ENCODE data around the gene ZFAND2B.
A peak's percentile ranks its signal among the peaks of the same experiment; 100 is the strongest.

Gene ZFAND2B, protein sequence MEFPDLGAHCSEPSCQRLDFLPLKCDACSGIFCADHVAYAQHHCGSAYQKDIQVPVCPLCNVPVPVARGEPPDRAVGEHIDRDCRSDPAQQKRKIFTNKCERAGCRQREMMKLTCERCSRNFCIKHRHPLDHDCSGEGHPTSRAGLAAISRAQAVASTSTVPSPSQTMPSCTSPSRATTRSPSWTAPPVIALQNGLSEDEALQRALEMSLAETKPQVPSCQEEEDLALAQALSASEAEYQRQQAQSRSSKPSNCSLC

DNA sequence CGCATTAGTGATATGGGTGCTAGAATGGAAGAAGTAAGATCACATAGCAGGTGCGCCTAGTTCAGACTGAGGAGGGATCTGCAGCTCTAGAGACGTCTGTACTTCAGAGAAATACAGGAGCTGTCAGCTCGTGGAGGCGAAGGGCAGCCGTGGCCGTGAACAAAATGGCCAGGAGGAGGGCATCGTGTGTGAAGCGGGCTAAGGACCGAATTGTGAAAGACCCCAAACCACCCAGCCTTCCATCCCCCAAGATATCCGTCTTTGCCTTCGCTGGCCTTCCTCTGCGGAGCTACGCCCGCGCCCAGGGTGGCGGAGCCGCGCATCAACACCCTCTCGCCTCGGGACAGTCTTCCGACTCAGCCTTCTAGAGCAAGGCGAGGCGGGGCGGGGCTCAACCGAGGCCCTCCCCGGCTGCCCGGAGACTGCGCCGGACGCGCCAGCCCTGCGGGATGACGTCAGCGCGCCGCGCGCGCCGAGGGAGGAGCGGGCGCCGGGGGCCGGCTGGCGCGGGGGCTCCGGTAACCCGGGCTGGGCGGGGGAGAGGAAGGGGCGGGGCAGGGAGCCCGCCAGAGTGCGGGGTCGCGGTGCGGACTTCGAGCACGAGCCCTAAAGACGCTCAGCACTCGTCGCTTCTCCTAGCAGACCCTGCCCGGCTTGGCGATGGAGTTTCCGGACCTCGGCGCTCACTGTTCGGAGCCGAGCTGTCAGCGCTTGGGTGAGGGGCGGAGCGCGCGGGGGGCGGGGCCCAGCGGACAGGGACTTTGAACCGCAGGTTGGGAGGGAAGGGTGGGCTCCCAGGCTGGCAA lies at the start of gene ZFAND2B:
TSS of gene ZFAND2B (plus strand) at position 455 of the 806 bp plus-strand sequence. CDS start at position 661, 206 bp downstream.
- TF ChIP-seq, protein P1, sequence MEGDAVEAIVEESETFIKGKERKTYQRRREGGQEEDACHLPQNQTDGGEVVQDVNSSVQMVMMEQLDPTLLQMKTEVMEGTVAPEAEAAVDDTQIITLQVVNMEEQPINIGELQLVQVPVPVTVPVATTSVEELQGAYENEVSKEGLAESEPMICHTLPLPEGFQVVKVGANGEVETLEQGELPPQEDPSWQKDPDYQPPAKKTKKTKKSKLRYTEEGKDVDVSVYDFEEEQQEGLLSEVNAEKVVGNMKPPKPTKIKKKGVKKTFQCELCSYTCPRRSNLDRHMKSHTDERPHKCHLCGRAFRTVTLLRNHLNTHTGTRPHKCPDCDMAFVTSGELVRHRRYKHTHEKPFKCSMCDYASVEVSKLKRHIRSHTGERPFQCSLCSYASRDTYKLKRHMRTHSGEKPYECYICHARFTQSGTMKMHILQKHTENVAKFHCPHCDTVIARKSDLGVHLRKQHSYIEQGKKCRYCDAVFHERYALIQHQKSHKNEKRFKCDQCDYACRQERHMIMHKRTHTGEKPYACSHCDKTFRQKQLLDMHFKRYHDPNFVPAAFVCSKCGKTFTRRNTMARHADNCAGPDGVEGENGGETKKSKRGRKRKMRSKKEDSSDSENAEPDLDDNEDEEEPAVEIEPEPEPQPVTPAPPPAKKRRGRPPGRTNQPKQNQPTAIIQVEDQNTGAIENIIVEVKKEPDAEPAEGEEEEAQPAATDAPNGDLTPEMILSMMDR (IDR thresholded peaks at IDR 0.05; ENCODE audit: low read depth, low read length, missing control alignments) = peak; percentile 18
- in situ Hi-C loops (cut with HindIII; ENCODE audit: low pct_ligation_motif_present, low sequenced_read_pairs) = no loop called here
- H3K4me3 ChIP-seq (ENCODE audit: low read depth, low read length) = peak within 1 kb of the TSS; percentile 75

DNA sequence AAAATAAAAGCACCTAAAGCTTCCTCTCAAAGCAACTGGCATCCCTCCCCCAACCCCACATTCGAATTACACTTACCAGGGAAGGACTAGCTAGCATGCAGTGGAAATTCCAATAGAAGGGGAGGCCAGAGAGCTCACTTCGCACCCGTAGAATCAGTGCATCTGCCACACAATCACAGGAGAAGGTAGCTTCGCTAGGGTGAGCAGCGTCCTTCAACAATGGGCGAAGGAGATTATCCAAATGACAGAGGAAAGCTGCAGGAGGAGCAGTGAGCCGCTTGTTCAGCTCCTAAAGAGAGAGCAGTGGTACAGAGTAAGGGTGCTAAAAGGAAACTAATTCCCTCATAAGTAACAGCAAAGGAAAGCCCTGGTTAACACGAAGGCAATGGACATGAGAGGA lies 49.2 kb upstream of the ZFAND2B start:
- no peaks in the 10 kb centered on the region for H3K27me3 ChIP-seq (replicated peaks)
- in situ Hi-C loops (cut with HindIII; ENCODE audit: low pct_ligation_motif_present, low sequenced_read_pairs) = no loop called here
- no peak overlapping the region for H3K27ac ChIP-seq
- no peak for DNase-seq
- TF ChIP-seq, protein P1 (IDR thresholded peaks at IDR 0.05; ENCODE audit: low read depth, low read length, missing control alignments) = no peak
- H3K4me3 ChIP-seq (ENCODE audit: low read depth, low read length) = no peak overlapping the region
- H3K36me3 ChIP-seq (replicated peaks) = peaks cover 3% of the 10 kb centered on the region

More for the DNA sequence above, at the start of gene ZFAND2B:
- Histone ChIP-seq H3K27me3 (replicated peaks) (no peaks in the 10 kb centered on the region), H3K36me3 (replicated peaks) (peaks cover 7% of the 10 kb centered on the region), H3K27ac (peak within 1 kb of the TSS; percentile 51)
- DNase-seq = peak; percentile 85

DNA sequence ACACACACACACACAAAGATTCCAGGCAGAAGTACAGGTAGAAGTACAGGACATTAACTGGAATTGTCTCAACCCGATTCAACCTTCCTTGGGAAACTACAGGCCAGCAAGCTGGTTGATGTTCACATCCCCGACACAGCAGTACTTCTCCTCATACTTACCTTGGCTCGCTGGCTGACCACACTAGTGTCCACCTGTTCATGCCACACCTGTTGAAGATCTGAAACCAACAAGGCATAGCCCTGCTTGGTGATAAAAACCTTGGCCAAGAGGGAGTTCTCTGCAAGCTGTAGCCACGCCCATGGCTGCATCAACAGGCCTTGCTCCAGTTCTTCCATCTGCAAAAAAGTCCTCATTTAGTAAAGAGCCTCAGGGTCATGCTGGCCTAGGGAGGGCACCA lies 48.6 kb upstream of the ZFAND2B start:
- in situ Hi-C loops (cut with HindIII; ENCODE audit: low pct_ligation_motif_present, low sequenced_read_pairs) = no loop called here
- Histone ChIP-seq H3K27me3 (replicated peaks) (no peaks in the 10 kb centered on the region), H3K36me3 (replicated peaks) (peaks cover 3% of the 10 kb centered on the region), H3K27ac (no peak overlapping the region), H3K4me3 (ENCODE audit: low read depth, low read length) (no peak overlapping the region)
- TF ChIP-seq, protein P1 (IDR thresholded peaks at IDR 0.05; ENCODE audit: low read depth, low read length, missing control alignments) = no peak
- no peak for DNase-seq

DNA sequence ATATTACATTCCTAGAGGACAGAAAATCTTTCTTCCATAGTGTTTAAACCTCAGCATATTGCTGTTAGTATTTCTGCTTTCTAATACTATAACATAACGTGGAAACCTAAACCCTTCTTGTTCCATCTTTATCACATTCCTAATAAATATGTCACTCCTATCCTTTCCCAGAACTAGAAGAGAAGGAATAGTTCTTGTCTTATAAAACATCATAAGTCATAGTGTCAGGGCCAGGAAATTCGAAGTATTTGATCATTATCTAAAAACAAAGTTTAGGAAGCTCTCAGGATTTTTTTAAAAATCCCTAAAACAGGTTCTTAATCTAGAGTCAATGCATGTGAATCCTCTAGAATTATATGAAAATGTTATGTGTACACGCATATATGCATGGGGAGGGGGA lies 48.0 kb upstream of the ZFAND2B start:
- DNase-seq = no peak
- TF ChIP-seq, protein P1 (IDR thresholded peaks at IDR 0.05; ENCODE audit: low read depth, low read length, missing control alignments) = no peak
- H3K27me3 ChIP-seq (replicated peaks) = no peaks in the 10 kb centered on the region
- H3K4me3 ChIP-seq (ENCODE audit: low read depth, low read length) = no peak overlapping the region
- in situ Hi-C loops (cut with HindIII; ENCODE audit: low pct_ligation_motif_present, low sequenced_read_pairs) = no loop called here
- no peak overlapping the region for H3K27ac ChIP-seq
- H3K36me3 ChIP-seq (replicated peaks) = peaks cover 3% of the 10 kb centered on the region

DNA sequence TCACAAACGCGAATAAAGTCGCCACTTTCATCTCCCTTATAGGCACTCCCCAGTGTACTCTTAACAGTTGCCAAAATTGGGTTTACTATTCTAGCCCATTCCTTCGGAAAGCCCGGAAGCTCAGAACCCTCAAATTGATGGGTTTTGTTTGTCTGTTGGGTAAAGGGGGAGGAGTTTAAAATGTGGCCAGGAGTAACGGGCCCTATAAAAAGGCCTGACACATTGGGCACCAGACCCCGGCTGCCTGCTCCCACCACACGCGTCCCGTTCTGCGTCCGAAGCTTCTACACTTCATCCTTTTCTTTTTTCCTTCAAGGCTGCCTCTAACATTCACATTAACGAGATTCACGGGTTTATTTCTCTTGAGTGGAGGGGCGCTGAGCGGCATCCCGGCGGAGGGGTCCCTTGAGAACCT lies 46.8 kb upstream of the ZFAND2B start:
- Histone ChIP-seq H3K27me3 (replicated peaks) (no peaks in the 10 kb centered on the region), H3K27ac (no peak overlapping the region), H3K4me3 (ENCODE audit: low read depth, low read length) (peak overlapping the region; percentile 84), H3K36me3 (replicated peaks) (peaks cover 3% of the 10 kb centered on the region)
- DNase-seq = no peak
- in situ Hi-C loops (cut with HindIII; ENCODE audit: low pct_ligation_motif_present, low sequenced_read_pairs) = no loop called here
- TF ChIP-seq, protein P1 (IDR thresholded peaks at IDR 0.05; ENCODE audit: low read depth, low read length, missing control alignments) = no peak

All from brain microvascular endothelial cell (primary cell).